ENCODE measurements around the gene NUDCD2. TPM values are rescaled to one million over a fixed set of nuclear protein-coding genes. Genes with fewer than 3 reads are reported as not detected.

The NUDCD2 gene
- total RNA-seq, 1 donor from 2014 or later = 15.9 TPM

DNA sequence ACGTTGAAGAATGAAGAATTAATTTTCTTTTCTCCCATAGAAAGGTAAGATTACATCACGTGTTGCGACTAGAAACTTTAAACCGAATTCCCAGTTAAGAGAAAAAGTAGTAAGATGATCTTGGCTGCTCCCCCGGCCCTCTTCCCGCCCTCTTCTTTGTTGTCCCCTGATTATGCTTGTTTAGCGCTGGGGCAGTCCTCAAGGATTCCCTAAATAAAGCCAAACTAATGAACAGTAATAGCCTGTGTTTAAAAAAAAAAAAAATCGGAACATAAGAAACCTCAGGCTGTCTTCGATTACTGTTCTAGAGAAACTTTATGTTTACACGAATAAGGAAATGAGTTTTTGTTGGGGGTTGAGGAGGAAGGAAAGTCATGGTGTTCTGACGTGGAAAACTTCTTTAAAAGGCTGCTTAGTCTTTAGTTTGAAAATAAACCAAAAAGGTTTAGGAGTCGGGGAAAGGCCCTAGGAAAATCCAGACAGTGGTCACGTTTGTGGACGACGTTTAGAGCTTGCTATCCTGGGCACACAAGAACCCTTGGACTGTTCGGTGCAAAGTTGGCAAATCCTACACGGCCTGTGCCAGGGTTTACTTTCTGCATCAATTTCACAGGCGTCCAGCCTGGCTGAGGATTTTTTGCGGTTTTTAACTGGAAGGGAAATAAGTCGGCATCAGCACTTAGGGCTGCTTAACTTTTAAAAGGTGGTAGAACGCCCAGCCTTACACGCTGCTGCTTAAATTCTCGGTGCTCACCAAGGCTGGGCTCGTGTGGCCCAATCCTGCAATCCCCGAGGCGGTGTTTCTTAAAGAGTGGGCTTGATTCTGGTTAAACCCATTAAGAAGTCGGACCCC lies 44.4 kb upstream of the NUDCD2 start:
- peaks cover 16% of the 10 kb centered on the region for H3K4me1 Mint-ChIP-seq (ENCODE audit: low read depth, unreplicated experiment)
- Histone ChIP-seq H3K4me2 (ENCODE audit: low read length) (peak overlapping the region; percentile 97), H3K4me1 (ENCODE audit: insufficient read depth, low read length) (peaks cover 30% of the 10 kb centered on the region), H3K9me3 (ENCODE audit: insufficient read depth, low read depth, low read length) (no peaks in the 10 kb centered on the region), H3K36me3 (ENCODE audit: insufficient read depth, low read length) (no peaks in the 10 kb centered on the region), H3K27me3 (ENCODE audit: insufficient read depth, low read length) (no peaks in the 10 kb centered on the region), H3K4me3 (ENCODE audit: insufficient read depth, low read depth, low read length) (peak overlapping the region; percentile 97), H4K20me1 (ENCODE audit: insufficient read depth, low read length) (peaks cover 30% of the 10 kb centered on the region), H3K9ac (ENCODE audit: low read length) (peak overlapping the region; percentile 96), H3K79me2 (ENCODE audit: insufficient read depth, low read length) (peaks cover 36% of the 10 kb centered on the region), H2AFZ (ENCODE audit: low read depth, low read length) (peak overlapping the region; percentile 71), H3K27ac (ENCODE audit: low read depth, low read length) (peak overlapping the region; percentile 85)
- no peaks in the 10 kb centered on the region for H3K36me3 Mint-ChIP-seq (ENCODE audit: low read depth, unreplicated experiment)
- peak; percentile 62 for DNase-seq (ENCODE audit: low read depth)
- no peaks in the 10 kb centered on the region for H3K9me3 Mint-ChIP-seq (ENCODE audit: unreplicated experiment)
- no peaks in the 10 kb centered on the region for H3K27me3 Mint-ChIP-seq (ENCODE audit: low read depth, unreplicated experiment)
- peak overlapping the region; percentile 94 for H3K4me3 Mint-ChIP-seq (ENCODE audit: unreplicated experiment)
- no peak for FAIRE-seq
- H3K27ac Mint-ChIP-seq (ENCODE audit: unreplicated experiment) = peak overlapping the region; percentile 94
- TF ChIP-seq, protein P1, sequence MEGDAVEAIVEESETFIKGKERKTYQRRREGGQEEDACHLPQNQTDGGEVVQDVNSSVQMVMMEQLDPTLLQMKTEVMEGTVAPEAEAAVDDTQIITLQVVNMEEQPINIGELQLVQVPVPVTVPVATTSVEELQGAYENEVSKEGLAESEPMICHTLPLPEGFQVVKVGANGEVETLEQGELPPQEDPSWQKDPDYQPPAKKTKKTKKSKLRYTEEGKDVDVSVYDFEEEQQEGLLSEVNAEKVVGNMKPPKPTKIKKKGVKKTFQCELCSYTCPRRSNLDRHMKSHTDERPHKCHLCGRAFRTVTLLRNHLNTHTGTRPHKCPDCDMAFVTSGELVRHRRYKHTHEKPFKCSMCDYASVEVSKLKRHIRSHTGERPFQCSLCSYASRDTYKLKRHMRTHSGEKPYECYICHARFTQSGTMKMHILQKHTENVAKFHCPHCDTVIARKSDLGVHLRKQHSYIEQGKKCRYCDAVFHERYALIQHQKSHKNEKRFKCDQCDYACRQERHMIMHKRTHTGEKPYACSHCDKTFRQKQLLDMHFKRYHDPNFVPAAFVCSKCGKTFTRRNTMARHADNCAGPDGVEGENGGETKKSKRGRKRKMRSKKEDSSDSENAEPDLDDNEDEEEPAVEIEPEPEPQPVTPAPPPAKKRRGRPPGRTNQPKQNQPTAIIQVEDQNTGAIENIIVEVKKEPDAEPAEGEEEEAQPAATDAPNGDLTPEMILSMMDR (IDR thresholded peaks at IDR 0.05; ENCODE audit: insufficient read depth, low read depth, low read length) = no peak
- no peak for TF ChIP-seq EZH2 (IDR thresholded peaks at IDR 0.05; ENCODE audit: insufficient read depth, low read length)

DNA sequence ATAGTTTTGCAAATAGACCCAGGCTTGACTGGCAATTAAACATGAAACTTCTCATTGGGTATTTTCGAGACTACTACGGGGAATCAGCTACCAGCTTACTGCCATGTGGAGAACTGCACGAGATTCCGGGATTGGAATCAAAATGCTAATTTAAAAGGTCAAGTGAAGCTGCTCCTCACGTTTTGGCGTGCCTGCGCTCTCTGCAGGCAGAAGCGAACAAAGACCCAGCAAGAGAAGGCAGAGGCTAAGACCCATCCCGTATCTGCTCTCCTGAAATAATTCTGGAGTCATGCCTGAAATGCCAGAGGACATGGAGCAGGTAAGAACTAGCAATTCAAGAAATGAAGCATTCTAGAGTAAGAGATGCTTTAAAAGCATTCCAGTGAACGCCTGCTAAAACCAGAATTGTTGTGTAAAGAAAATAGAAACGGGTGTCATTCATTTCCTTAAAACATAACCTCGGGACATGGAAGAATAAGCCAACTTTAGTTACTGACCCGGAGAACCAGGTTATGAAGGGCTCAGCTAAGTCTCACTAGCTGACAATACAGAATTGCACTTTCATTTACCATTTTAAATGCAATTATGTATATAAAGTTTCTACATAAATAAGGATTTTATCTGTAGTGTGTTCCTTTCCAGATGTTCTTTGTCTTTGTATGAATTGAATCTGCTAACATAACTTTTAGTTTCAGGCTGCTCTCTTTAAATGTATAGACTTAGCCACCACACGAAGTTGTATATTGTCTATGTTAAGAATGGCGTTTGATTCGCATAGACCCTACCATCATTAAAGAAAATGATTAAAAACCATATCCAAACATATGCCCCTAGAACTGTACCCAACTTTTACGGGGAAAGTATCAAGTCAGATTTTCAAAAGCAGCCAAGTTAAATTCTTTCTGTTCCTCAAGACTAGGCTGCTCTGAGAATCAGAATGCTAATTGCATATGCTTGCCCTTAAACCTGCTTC lies 43.5 kb upstream of the NUDCD2 start:
- FAIRE-seq = peak; percentile 47
- Histone ChIP-seq H3K4me3 (ENCODE audit: insufficient read depth, low read depth, low read length) (peak overlapping the region; percentile 97), H3K4me1 (ENCODE audit: insufficient read depth, low read length) (peaks cover 28% of the 10 kb centered on the region), H3K36me3 (ENCODE audit: insufficient read depth, low read length) (no peaks in the 10 kb centered on the region), H3K27me3 (ENCODE audit: insufficient read depth, low read length) (no peaks in the 10 kb centered on the region), H3K27ac (ENCODE audit: low read depth, low read length) (peak overlapping the region; percentile 85), H3K4me2 (ENCODE audit: low read length) (peak overlapping the region; percentile 97), H3K9ac (ENCODE audit: low read length) (peak overlapping the region; percentile 96), H3K79me2 (ENCODE audit: insufficient read depth, low read length) (peaks cover 27% of the 10 kb centered on the region), H4K20me1 (ENCODE audit: insufficient read depth, low read length) (peaks cover 22% of the 10 kb centered on the region), H2AFZ (ENCODE audit: low read depth, low read length) (peak overlapping the region; percentile 71), H3K9me3 (ENCODE audit: insufficient read depth, low read depth, low read length) (no peaks in the 10 kb centered on the region)
- Mint-ChIP-seq H3K27me3 (ENCODE audit: low read depth, unreplicated experiment) (no peaks in the 10 kb centered on the region), H3K9me3 (ENCODE audit: unreplicated experiment) (no peaks in the 10 kb centered on the region), H3K27ac (ENCODE audit: unreplicated experiment) (peak overlapping the region; percentile 94), H3K36me3 (ENCODE audit: low read depth, unreplicated experiment) (no peaks in the 10 kb centered on the region), H3K4me1 (ENCODE audit: low read depth, unreplicated experiment) (peaks cover 13% of the 10 kb centered on the region), H3K4me3 (ENCODE audit: unreplicated experiment) (peak overlapping the region; percentile 94)
- TF ChIP-seq EZH2 (IDR thresholded peaks at IDR 0.05; ENCODE audit: insufficient read depth, low read length) = no peak
- TF ChIP-seq, protein P1 (IDR thresholded peaks at IDR 0.05; ENCODE audit: insufficient read depth, low read depth, low read length) = peak; percentile 11
- peak; percentile 62 for DNase-seq (ENCODE audit: low read depth)
